Central memory CD4-positive, alpha-beta T cell (primary cell): ENCODE data around the gene ZKSCAN5.
"Not testable (repeated sequence)": the region's sequence is repeated elsewhere in the genome, so short reads cannot be mapped to it uniquely, and the experiment has no call there.

Source experiments
- DNase-seq: peaks from one replicate; pipeline ENCODE4 v3.0.0; 2022

The ZKSCAN5 gene

GRCh38 chr7:99557196-99557607, 52.7 kb downstream of the ZKSCAN5 start:
- DNase-seq: no peak

GRCh38 chr7:99557940-99558305, 53.5 kb downstream of the ZKSCAN5 start:
- no peak for DNase-seq

- DNase-seq: peak; percentile 91
Measured at GRCh38 chr7:99558306-99559174, 54.1 kb downstream of the ZKSCAN5 start, which contains the start of gene ZNF655. ZNF655 (plus strand) TSS chr7:99558642; CDS start chr7:99560560, 1,918 bp downstream.

GRCh38 chr7:99559175-99559915, 54.9 kb downstream of the ZKSCAN5 start:
- no peak for DNase-seq

GRCh38 chr7:99560834-99561736, 56.6 kb downstream of the ZKSCAN5 start:
- no peak for DNase-seq

- DNase-seq: no peak
Measured at GRCh38 chr7:99561737-99562051, 57.2 kb downstream of the ZKSCAN5 start.

GRCh38 chr7:99562114-99562784, 57.8 kb downstream of the ZKSCAN5 start:
- no peak for DNase-seq

- no peak for DNase-seq
Measured at GRCh38 chr7:99562832-99563231, 58.4 kb downstream of the ZKSCAN5 start.

- DNase-seq: no peak
Measured at GRCh38 chr7:99563650-99564049, 59.2 kb downstream of the ZKSCAN5 start.

- DNase-seq: not testable (repeated sequence)
Measured at GRCh38 chr7:99568770-99569169, 64.3 kb downstream of the ZKSCAN5 start.

GRCh38 chr7:99571768-99572167, 67.3 kb downstream of the ZKSCAN5 start:
- no peak for DNase-seq

GRCh38 chr7:99573257-99573656, 68.8 kb downstream of the ZKSCAN5 start:
- no peak for DNase-seq

- DNase-seq: no peak
Measured at GRCh38 chr7:99576251-99576650, 71.8 kb downstream of the ZKSCAN5 start.

- DNase-seq: no peak
Measured at GRCh38 chr7:99579281-99579955, 75.0 kb downstream of the ZKSCAN5 start.

- DNase-seq: peak; percentile 25
Measured at GRCh38 chr7:99579956-99580777, 75.7 kb downstream of the ZKSCAN5 start.

GRCh38 chr7:99580778-99581332, 76.4 kb downstream of the ZKSCAN5 start:
- not testable (repeated sequence) for DNase-seq
